Mesothelial cell of epicardium (in vitro differentiated cells): ENCODE data around the gene PIEZO2. TPM values are rescaled to one million over a fixed set of nuclear protein-coding genes. Genes with fewer than 3 reads are reported as not detected.

Experiments used
- DNase-seq, 2 experiments: peaks; one replicate each; pipeline ENCODE4 v3.0.0; 2021; ENCODE audit warnings: low spot score in 2 of 2; ENCODE audit not compliant: unreplicated experiment in 2 of 2
- H3K27ac Mint-ChIP-seq: 2 replicates; pipeline ENCODE4 v1.8.0; 2021; ENCODE audit warnings: mixed read lengths
- H3K27me3 Mint-ChIP-seq: 2 replicates; pipeline ENCODE4 v1.8.0; 2021; ENCODE audit warnings: low read depth, mixed read lengths
- H3K36me3 Mint-ChIP-seq: 2 replicates; pipeline ENCODE4 v1.8.0; 2021; ENCODE audit warnings: mixed read lengths
- H3K4me1 Mint-ChIP-seq: 2 replicates; pipeline ENCODE4 v1.8.0; 2021; ENCODE audit warnings: mixed read lengths
- H3K4me3 Mint-ChIP-seq: 2 replicates; pipeline ENCODE4 v1.8.0; 2021; ENCODE audit warnings: mild to moderate bottlenecking, moderate library complexity, mixed read lengths
- H3K9me3 Mint-ChIP-seq: 2 replicates; pipeline ENCODE4 v1.8.0; 2021; ENCODE audit warnings: mixed read lengths
- CTCF ChIP-seq: fragments of 200-600 bp; sonication (generic); IDR thresholded peaks from one replicate; pipeline ENCODE4 v1.5.0; 2021; ENCODE audit warnings: antibody characterized with exemption; ENCODE audit not compliant: unreplicated experiment
- total RNA-seq: library from RNA; stranded (reverse); gene quantifications from 3 replicates; pipeline ENCODE4 v1.2.1, GENCODE V29; 2021

PIEZO2 gene
- total RNA-seq, 1 donor from 2014 or later = 36.7 TPM

DNA sequence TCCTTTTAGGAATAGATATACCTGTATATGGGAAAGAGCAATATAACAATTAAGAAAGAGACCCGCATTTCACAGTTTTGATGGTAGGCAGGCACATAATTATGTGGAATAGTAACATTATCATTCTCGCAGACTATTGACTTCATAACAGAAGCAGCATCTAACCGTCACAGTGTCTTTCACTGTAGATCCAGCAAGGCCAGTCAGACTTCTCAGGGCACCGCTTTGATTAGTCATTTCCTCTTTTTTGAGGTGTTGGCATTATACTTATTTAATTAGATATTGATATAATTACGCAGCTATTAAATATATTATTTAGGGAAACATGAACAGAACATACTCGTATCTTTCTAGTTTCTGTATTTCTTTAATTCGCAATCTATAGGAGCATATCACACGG lies 447.2 kb downstream of the PIEZO2 start:
- no peak for TF ChIP-seq CTCF
- Mint-ChIP-seq H3K27me3 (no peaks in the 10 kb centered on the region), H3K36me3 (peaks cover 8% of the 10 kb centered on the region), H3K4me3 (no peak overlapping the region), H3K4me1 (no peaks in the 10 kb centered on the region), H3K27ac (no peak overlapping the region), H3K9me3 (no peaks in the 10 kb centered on the region)
- DNase-seq = no peak

GRCh38 chr18:10690366-10690765 lies 459.0 kb downstream of the PIEZO2 start:
- H3K27ac Mint-ChIP-seq = no peak overlapping the region
- H3K27me3 Mint-ChIP-seq = no peaks in the 10 kb centered on the region
- H3K4me3 Mint-ChIP-seq = no peak overlapping the region
- H3K4me1 Mint-ChIP-seq = peaks cover 9% of the 10 kb centered on the region
- no peak for TF ChIP-seq CTCF
- no peak for DNase-seq
- H3K9me3 Mint-ChIP-seq = no peaks in the 10 kb centered on the region
- H3K36me3 Mint-ChIP-seq = peaks cover 11% of the 10 kb centered on the region

GRCh38 chr18:10690035-10690329 lies 459.4 kb downstream of the PIEZO2 start:
- H3K27ac Mint-ChIP-seq = no peak overlapping the region
- DNase-seq = no peak
- no peak overlapping the region for H3K4me3 Mint-ChIP-seq
- TF ChIP-seq CTCF = no peak
- peaks cover 11% of the 10 kb centered on the region for H3K36me3 Mint-ChIP-seq
- no peaks in the 10 kb centered on the region for H3K9me3 Mint-ChIP-seq
- peaks cover 6% of the 10 kb centered on the region for H3K4me1 Mint-ChIP-seq
- no peaks in the 10 kb centered on the region for H3K27me3 Mint-ChIP-seq

- peaks cover 13% of the 10 kb centered on the region for H3K36me3 Mint-ChIP-seq
- no peak overlapping the region for H3K4me3 Mint-ChIP-seq
- TF ChIP-seq CTCF = no peak
- H3K9me3 Mint-ChIP-seq = no peaks in the 10 kb centered on the region
- no peak overlapping the region for H3K27ac Mint-ChIP-seq
- no peaks in the 10 kb centered on the region for H3K27me3 Mint-ChIP-seq
- peaks cover 2% of the 10 kb centered on the region for H3K4me1 Mint-ChIP-seq
- DNase-seq = no peak
These were observed 459.9 kb downstream of the PIEZO2 start for GRCh38 chr18:10689236-10690034.

DNA sequence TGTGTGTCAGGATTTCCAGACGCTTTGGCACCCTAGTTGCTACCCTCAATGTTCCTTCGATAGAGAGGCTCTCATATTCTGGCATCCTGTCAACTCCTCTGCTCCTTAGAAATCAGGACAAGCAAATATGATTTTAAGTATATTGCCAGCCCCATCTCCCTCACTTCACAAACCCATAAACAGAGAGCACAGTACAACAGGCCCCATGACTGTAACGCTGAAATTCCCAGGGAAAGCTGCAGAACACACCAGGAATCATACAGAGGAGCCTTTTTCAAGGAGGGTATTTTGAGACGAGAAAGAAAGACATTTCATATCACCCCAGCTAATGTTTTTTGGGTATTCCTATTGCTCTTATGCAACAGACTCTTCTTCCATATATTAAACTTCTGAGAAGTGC lies 460.6 kb downstream of the PIEZO2 start:
- H3K4me3 Mint-ChIP-seq = no peak overlapping the region
- no peak for TF ChIP-seq CTCF
- peaks cover 13% of the 10 kb centered on the region for H3K36me3 Mint-ChIP-seq
- no peaks in the 10 kb centered on the region for H3K27me3 Mint-ChIP-seq
- H3K27ac Mint-ChIP-seq = no peak overlapping the region
- no peaks in the 10 kb centered on the region for H3K4me1 Mint-ChIP-seq
- H3K9me3 Mint-ChIP-seq = no peaks in the 10 kb centered on the region
- no peak for DNase-seq
